GM13977 (cell line): ENCODE measurements around the gene TPRG1L.

ENCODE experiments used
- DNase-seq: peaks from one replicate; pipeline ENCODE4 v3.0.0; 2012; ENCODE audit warnings: low spot score
- in situ Hi-C: fragments of 300-500 bp; cut with MboI; formaldehyde crosslinking; loops from one replicate; pipeline ENCODE4 v1.12.0; 2022; ENCODE audit warnings: low sequenced_read_pairs, low pct_unique_long_range_greater_than_20kb, mixed read lengths, inconsistent platforms; ENCODE audit not compliant: unreplicated experiment
- TF ChIP-seq, protein P1 (sequence below): IDR thresholded peaks from 2 replicates; pipeline ENCODE4 v1.5.1; 2012; ENCODE audit warnings: mild to moderate bottlenecking, control low read depth; ENCODE audit not compliant: insufficient read depth; ENCODE audit errors: extremely low read depth, missing control alignments

Gene TPRG1L

DNA sequence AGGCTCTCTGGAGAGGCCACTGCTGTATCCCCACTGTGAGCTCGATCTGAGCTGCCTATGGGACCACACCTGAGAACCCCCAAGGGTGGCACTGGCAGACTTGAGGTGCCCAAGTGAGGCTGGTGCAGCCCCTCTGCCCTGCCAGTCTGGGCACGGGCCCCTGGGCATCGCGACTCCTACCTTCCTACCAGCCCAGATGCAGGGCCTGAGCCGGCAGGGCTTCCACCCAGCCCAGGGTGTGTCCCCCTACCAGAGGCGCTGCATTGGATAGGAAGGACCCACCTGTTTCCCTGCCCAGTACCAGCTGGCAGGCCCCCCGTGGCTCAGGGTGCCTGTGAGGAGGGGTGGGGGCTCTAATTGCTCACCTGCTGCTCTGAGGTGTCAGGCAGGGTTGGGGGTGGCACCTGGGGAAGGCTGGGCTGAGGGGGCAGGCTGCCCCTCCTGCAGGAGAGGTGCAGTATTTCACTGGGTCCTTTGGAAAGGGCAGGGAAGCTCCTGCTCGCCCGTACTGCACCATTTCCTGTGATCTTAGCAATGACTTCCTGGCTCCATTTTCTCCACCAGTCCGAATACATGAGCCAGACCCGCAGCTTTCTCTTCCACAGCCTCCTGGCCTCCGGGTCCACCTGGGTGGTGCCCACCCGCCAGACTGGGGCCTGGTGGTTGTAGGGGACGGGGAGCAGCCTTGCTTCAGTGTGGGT is 39.3 kb downstream of the TPRG1L start:
- in situ Hi-C loops: no loop called here

DNA sequence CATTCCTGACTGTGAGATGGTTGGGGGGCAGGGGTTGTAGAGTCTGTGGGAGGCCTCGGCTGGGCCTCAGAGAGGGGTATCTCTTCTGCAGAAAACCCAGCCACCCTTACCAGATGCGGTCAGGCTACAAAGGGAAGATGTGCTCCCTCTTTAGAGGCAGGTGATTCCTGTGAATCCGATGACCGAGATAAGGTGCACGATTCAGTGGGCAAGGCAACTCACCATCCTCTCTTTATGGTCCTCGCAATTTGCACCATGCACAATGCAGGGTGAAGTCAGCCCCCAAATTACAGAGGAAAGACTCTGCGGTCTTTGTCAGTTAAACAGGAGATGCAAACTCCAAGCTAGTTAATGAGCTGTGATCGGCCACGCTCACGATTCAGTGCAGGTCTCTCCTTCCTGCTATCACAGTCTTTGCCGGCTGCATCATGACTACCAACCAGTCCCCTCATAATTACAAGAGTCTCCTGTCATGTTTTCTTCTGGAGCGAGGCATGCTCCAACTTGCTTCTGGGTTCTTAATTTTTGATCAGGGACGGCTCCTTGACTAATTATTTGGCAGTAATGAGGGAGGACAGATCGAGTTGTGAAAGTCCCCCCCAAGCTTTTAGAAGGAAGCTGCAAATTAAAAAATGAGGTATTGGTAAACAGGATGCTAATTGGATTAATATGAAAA is 40.0 kb downstream of the TPRG1L start:
- in situ Hi-C loops: no loop called here
- TF ChIP-seq, protein P1, sequence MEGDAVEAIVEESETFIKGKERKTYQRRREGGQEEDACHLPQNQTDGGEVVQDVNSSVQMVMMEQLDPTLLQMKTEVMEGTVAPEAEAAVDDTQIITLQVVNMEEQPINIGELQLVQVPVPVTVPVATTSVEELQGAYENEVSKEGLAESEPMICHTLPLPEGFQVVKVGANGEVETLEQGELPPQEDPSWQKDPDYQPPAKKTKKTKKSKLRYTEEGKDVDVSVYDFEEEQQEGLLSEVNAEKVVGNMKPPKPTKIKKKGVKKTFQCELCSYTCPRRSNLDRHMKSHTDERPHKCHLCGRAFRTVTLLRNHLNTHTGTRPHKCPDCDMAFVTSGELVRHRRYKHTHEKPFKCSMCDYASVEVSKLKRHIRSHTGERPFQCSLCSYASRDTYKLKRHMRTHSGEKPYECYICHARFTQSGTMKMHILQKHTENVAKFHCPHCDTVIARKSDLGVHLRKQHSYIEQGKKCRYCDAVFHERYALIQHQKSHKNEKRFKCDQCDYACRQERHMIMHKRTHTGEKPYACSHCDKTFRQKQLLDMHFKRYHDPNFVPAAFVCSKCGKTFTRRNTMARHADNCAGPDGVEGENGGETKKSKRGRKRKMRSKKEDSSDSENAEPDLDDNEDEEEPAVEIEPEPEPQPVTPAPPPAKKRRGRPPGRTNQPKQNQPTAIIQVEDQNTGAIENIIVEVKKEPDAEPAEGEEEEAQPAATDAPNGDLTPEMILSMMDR: no peak

More for the DNA sequence above, 39.3 kb downstream of the TPRG1L start:
- DNase-seq: no peak
- TF ChIP-seq, protein P1: no peak

DNA sequence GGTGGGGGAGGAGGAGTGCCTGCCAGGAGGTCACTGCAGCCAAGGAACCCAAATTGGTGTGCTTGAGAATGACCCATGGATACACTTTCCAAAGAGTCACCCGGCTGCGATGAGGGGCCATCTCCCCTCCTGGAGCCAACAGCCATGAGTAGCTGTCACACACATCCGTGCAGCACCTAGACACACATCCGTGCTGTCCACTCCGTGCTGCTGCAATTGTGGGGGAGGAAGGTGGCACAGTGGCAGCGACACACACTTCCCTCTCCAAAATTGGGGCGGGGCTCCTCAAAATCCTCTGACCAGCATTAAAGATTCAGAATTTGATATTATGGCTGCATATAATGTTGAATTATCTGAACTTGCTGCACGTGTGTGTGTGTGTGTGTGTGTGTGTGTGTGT is 43.3 kb downstream of the TPRG1L start:
- in situ Hi-C loops: no loop called here
- DNase-seq: no peak
- TF ChIP-seq, protein P1: no peak

More for the DNA sequence above, 40.0 kb downstream of the TPRG1L start:
- DNase-seq: no peak

DNA sequence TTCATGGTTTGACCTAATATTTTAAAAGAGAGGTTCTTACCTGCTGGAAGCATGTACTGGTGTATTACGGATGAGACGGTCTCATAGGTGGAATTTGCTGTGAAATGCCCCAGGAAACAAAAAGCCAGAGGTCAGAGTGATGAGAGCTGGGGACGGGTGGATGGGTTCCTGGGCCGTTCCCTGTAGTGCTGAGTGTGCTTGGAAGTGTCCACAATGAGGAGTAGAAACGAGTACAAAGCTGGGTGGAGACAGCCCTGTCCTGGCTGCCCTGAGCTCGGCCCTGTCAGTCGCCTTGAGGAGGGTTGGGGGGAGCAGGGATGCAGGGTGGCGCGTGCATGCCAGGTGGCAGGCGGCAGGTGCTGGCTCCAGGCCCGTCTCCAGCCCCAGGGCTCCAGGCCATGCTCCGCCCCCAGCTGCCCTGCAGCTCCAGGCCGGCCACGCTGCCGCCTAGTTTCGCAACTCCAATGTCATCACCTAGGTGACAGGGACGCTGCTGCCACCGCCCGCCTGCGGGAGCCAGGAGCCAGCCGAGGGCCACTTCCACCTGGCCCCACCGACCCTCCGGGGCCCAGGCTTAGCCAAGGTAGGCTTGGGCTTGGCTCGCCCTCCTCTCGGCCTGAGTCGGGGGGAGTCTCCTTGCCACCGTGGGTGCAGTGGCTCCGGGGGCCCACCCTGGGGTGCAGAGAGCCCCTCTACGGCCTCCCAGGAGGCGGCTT is 43.9 kb downstream of the TPRG1L start:
- DNase-seq: no peak
- TF ChIP-seq, protein P1: no peak
- in situ Hi-C loops: no loop called here

DNA sequence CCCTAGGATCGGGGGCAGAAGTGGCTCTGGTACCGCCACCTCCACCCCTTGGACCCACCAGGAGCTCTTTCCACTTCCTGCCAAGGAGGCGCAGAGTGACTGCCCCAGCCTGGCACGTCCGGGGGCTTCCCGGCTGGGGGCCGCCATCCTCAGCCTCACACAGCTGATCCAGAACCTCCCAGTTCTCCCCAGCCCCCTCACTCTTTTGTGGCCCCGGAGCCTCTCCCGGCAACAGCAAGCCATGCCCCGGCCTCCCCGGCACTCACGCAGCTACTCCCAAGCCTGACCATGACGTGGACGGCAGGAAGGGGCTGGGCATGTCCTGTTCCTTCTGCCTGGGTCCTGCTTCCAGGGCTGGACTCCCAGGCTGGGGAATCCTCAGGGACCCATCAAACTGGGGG is 44.6 kb downstream of the TPRG1L start:
- in situ Hi-C loops: no loop called here
- TF ChIP-seq, protein P1: no peak
- no peak for DNase-seq

DNA sequence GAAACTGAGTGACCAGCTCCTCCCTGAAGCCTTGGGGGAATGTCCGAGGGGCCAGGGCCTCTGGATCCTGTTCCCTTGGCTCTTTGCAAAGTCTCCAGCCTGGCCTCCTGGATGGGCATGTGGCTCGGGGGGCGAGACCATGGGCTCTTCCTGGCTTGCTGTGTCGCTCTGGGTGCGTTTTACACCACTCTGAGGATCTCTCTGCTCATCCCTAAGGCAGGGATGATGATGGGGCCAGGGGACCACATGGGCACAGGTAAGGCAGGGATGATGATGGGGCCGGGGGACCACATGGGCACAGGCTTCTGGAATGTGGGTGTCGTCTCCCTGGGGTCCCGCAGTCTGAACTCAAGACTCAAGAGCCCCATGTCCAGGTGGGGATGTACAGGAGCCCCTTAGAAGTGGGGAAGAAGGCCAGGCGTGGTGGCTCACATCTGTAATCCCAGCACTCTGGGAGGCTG is 45.2 kb downstream of the TPRG1L start:
- no peak for DNase-seq
- in situ Hi-C loops: no loop called here
- TF ChIP-seq, protein P1: no peak
